Retinal pigment epithelial cell (primary cell): ENCODE measurements around the gene SLC25A53.
"Not testable (repeated sequence)": the region's sequence is repeated elsewhere in the genome, so short reads cannot be mapped to it uniquely, and the experiment has no call there.

Source experiments
- DNase-seq: peaks from one replicate; pipeline ENCODE4 v3.0.0-alpha.2; 2010; ENCODE audit warnings: low read depth
- H3K4me3 ChIP-seq: 2 replicates; pipeline ENCODE4 v1.5.1; 2011; ENCODE audit warnings: mild to moderate bottlenecking, low read length, control low read depth, moderate library complexity
- TF ChIP-seq, protein P1 (sequence below): conservative IDR thresholded peaks from 2 replicates; pipeline ENCODE4 v1.5.1; 2011; ENCODE audit warnings: low read depth, low read length, control low read depth, inconsistent platforms

SLC25A53 gene

DNA sequence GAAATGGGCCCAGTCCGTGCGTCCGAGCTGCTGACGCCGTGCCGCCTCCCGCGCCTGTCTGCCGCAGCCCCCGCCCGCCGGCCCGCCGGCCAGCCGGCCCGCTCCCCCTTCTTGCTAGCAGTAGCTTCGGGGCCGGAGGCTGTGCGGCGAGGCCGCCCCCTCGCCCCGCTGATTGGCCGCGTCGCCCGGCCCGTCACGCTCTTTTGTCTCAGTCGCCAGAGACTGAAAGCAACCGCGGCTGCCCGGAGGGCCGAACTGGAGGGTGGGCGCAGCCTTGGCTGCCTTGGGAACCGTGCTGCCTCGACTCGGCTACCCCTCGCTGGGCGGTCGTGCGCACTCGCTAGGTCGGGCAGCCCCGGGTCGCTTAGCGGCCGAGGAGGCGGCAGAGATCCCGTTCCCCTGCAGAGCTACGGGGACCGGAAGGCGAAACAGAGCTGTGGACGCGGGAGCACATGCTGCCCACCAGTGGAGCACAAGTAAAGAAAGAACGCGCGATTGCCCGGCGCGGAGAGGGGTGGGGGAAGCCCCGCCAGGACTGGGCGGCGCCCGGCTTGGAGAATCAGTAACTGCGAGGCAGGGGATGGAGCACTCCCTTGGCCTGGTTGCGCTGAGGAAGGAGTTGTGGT lies 44.4 kb downstream of the SLC25A53 start, which contains the start of gene ZCCHC18:
TSS of gene ZCCHC18 (plus strand) at position 198 of the 626 bp plus-strand sequence. CDS start 1,589 bp downstream, outside the sequence.
- peak within 1 kb of the TSS; percentile 56 for H3K4me3 ChIP-seq
- TF ChIP-seq, protein P1, sequence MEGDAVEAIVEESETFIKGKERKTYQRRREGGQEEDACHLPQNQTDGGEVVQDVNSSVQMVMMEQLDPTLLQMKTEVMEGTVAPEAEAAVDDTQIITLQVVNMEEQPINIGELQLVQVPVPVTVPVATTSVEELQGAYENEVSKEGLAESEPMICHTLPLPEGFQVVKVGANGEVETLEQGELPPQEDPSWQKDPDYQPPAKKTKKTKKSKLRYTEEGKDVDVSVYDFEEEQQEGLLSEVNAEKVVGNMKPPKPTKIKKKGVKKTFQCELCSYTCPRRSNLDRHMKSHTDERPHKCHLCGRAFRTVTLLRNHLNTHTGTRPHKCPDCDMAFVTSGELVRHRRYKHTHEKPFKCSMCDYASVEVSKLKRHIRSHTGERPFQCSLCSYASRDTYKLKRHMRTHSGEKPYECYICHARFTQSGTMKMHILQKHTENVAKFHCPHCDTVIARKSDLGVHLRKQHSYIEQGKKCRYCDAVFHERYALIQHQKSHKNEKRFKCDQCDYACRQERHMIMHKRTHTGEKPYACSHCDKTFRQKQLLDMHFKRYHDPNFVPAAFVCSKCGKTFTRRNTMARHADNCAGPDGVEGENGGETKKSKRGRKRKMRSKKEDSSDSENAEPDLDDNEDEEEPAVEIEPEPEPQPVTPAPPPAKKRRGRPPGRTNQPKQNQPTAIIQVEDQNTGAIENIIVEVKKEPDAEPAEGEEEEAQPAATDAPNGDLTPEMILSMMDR, result no peak
- DNase-seq, result no peak

GRCh38 chrX:104110491-104111240 lies 46.1 kb downstream of the SLC25A53 start:
- DNase-seq, H3K4me3 ChIP-seq: not testable (repeated sequence)

- TF ChIP-seq, protein P1, result no peak
- no peak for DNase-seq
- no peak overlapping the region for H3K4me3 ChIP-seq
Measured at GRCh38 chrX:104108955-104109354, 47.9 kb downstream of the SLC25A53 start.

- DNase-seq, result no peak
- TF ChIP-seq, protein P1, result no peak
- no peak overlapping the region for H3K4me3 ChIP-seq
Measured at GRCh38 chrX:104105330-104106262, 51.2 kb downstream of the SLC25A53 start.

GRCh38 chrX:104104676-104105075 lies 52.1 kb downstream of the SLC25A53 start:
- DNase-seq, result no peak
- TF ChIP-seq, protein P1, result no peak
- no peak overlapping the region for H3K4me3 ChIP-seq

DNA sequence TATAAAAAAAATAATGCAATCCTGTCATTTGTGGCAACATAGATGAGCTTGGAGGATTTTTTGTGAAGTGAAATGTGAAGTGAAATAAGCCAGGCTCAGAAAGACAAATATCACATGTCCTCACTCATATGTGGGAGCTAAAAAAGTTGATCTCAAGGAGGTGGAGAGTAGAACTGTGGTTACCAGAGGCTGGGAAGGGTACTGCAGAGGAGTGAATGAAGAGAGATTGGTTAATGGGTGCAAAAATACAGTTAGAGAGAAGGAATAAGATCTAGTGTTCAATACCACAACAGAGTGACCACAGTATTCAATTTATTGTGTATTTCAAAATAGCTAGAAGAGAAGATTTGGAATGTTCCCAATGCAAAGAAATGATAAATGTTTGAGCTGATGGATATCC lies 57.9 kb downstream of the SLC25A53 start:
- DNase-seq, result no peak
- TF ChIP-seq, protein P1, result no peak
- H3K4me3 ChIP-seq, result no peak overlapping the region
